Ramos (cell line): ENCODE results near the gene KRTAP17-1.
"Not testable (repeated sequence)": the region's sequence is repeated elsewhere in the genome, so short reads cannot be mapped to it uniquely, and the experiment has no call there.

Source experiments
- in situ Hi-C: fragments of 300-500 bp; cut with MboI; formaldehyde crosslinking; loops from one replicate; pipeline ENCODE4 v1.14.3; 2022; ENCODE audit warnings: low sequenced_read_pairs; ENCODE audit not compliant: unreplicated experiment

KRTAP17-1 gene

GRCh38 chr17:41308251-41308917 lies 7.1 kb downstream of the KRTAP17-1 start:
- in situ Hi-C loops = no loop called here

- in situ Hi-C loops = no loop called here
Observed at GRCh38 chr17:41307647-41308046, 7.9 kb downstream of the KRTAP17-1 start.

GRCh38 chr17:41304091-41304490 lies 11.4 kb downstream of the KRTAP17-1 start:
- in situ Hi-C loops = no loop called here

- in situ Hi-C loops = no loop called here
Observed at GRCh38 chr17:41302981-41303380, 12.5 kb downstream of the KRTAP17-1 start.

- in situ Hi-C loops = no loop called here
Observed at GRCh38 chr17:41301916-41302901, 13.3 kb downstream of the KRTAP17-1 start, which contains the start of gene KRTAP29-1. Gene KRTAP29-1, minus strand, starts transcription at chr17:41302851. Its CDS starts 0 bp downstream, at chr17:41302851.

- in situ Hi-C loops = no loop called here
Observed at GRCh38 chr17:41301204-41301790, 14.2 kb downstream of the KRTAP17-1 start.

- in situ Hi-C loops = no loop called here
Observed at GRCh38 chr17:41298458-41299135, 16.9 kb downstream of the KRTAP17-1 start.

- in situ Hi-C loops = no loop called here
Observed at GRCh38 chr17:41296846-41297245, 18.7 kb downstream of the KRTAP17-1 start.

- in situ Hi-C loops = no loop called here
Observed at GRCh38 chr17:41294016-41294415, 21.5 kb downstream of the KRTAP17-1 start.

- in situ Hi-C loops = no loop called here
Observed at GRCh38 chr17:41287050-41287449, 28.5 kb downstream of the KRTAP17-1 start.

GRCh38 chr17:41284546-41284945 lies 31.0 kb downstream of the KRTAP17-1 start:
- in situ Hi-C loops = no loop called here

GRCh38 chr17:41284043-41284442 lies 31.5 kb downstream of the KRTAP17-1 start:
- in situ Hi-C loops = no loop called here

GRCh38 chr17:41278176-41278955 lies 37.1 kb downstream of the KRTAP17-1 start:
- in situ Hi-C loops = no loop called here

GRCh38 chr17:41275648-41276190 lies 39.8 kb downstream of the KRTAP17-1 start, which contains the start of gene KRTAP9-7:
Gene KRTAP9-7, plus strand, starts transcription at chr17:41275698. Its CDS starts 0 bp downstream, at chr17:41275698.
- in situ Hi-C loops = not testable (repeated sequence)

GRCh38 chr17:41271858-41272257 lies 43.7 kb downstream of the KRTAP17-1 start:
- in situ Hi-C loops = no loop called here

- in situ Hi-C loops = not testable (repeated sequence)
Observed at GRCh38 chr17:41271323-41271722, 44.2 kb downstream of the KRTAP17-1 start.

- in situ Hi-C loops = no loop called here
Observed at GRCh38 chr17:41267711-41268110, 47.8 kb downstream of the KRTAP17-1 start.

GRCh38 chr17:41265078-41265477 lies 50.4 kb downstream of the KRTAP17-1 start, which contains the start of gene KRTAP9-6:
Gene KRTAP9-6, plus strand, starts transcription at chr17:41265378. Its CDS starts 0 bp downstream, at chr17:41265378.
- in situ Hi-C loops = no loop called here
